Inflammatory macrophage treated with lipopolysaccharide for 1 hour (primary cell): ENCODE measurements around the gene NEIL1.

ENCODE experiments used
- DNase-seq, 2 donors: peaks; one replicate each; pipeline ENCODE4 v3.0.0-alpha.2; 2020 to 2022

The NEIL1 gene

DNA sequence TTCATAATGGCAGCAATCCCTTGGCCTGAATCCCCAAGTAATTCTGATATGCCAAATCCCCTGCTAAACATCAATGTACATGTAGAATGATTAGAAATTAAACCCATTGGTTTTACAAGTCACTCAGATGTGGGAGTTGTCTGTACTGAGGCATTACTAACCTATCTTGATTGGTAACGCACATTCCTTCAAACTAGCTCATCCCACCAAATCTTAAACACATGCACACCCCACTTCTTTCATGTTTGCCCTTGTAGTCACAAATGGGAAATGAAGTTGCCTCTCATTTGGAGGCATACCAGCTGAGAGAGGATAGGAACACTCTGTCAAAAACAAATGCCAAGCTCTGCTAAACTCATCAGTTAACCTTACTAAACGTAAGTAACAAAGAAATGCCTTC is 50.7 kb downstream of the NEIL1 start:
- no peak for DNase-seq

DNA sequence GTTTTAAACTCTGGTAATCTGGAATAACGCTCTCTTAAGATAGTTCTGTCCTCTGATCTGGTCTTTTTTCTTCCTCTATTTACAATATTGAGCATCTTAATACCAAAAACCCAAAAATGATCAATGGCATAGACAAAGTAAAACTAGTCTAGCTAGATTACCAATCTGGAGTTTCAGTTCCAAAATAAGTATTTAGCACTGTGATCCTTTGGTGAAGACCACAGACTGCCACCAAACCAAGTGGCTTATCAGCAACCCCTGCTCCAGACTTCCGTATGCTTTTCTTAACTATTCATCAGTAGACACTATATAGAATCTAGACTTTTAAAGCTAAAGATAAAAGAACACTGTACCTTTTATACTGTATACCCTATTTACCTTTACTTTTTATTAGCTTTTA is 57.1 kb downstream of the NEIL1 start:
- DNase-seq, result no peak
